ENCODE measurements around the gene ABCC4.
"Not testable (repeated sequence)": the region's sequence is repeated elsewhere in the genome, so short reads cannot be mapped to it uniquely, and the experiment has no call there.

The ABCC4 gene

DNA sequence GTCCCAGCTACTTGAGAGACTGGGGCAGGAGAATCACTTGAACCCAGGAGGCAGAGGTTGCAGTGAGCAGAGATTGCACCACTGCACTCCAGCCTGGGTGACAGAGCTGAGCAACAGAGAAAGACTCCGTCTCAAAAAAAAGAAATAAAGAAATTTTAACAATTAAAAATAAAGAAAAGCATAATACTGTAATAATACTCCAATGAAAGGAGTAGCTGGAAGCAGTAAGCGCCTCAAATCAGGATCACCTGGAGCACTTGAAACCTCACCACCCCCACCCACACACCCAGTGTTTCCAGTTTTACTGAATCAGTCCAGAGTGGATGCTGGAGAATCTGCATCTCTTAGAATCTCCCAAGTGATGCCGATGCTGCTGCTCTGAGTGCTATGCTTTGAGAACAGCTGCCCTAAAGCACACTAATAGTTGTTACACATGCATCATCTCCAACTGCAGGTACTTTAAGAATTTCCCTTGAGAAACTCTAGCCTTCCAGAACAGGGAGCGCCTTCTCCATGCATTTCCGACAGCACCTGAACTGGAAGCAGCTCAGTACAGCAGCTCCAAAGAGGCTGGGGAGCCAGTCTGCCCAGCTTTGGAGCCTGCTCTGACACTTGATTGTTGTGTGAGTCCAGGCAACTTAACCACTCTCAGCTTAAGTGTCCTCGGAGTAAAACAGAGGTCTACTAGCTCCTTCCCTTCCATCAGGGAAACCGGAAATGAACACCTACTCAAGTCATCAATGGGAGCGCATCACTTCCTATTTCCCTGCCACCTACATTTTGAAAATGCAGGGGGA lies 2.9 kb downstream of the ABCC4 start:
- DNase-seq (ENCODE audit: low read depth in 2 of 2) = no peak

DNA sequence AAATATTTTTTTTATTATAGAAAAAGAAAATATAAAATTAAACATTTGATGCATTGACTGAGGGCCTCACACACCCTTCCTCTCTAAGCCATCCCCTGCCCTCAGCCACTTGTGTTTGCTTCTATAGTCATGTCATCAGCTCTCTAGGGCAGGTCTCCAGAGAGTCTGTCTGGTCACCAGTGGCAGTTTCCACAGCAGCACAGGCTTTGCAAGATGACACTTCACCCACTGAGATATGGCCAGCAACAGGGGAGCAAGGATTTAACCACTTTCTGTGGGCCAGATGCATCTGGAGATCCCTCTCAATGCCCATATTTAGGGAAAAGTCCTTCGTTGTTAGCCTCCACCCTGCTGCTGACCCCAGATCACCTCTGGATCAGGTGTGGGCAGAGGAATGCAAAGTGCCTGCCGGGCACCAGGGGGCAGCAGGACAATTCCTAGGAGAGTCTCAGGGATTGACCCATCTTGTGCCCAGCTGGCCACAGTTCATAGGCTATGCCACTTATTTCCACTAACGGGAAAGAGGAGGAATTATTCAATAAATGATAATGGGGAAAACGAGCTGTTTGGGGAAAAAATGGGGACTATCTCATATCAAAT lies 4.8 kb downstream of the ABCC4 start:
- no peak for DNase-seq (ENCODE audit: low read depth in 2 of 2)

DNA sequence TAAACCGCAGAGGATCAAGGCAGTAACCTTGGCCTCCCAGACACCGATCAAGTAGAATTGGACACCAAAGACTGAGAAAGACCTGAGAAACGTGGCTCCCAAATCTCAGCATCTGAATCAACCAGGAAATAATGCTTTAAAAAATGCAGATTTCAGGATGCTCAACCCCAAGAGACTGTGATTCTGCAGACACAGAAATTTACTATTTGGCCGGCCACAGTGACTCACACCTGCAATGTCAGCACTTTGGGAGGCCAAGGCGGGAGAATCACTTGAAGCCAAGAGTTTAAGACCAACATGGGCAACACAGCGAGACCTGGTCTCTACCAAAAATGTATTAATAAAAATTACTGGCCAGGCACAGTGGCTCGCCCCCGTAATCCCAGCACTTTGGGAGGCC lies 6.2 kb downstream of the ABCC4 start:
- DNase-seq (ENCODE audit: low read depth in 2 of 2) = no peak

DNA sequence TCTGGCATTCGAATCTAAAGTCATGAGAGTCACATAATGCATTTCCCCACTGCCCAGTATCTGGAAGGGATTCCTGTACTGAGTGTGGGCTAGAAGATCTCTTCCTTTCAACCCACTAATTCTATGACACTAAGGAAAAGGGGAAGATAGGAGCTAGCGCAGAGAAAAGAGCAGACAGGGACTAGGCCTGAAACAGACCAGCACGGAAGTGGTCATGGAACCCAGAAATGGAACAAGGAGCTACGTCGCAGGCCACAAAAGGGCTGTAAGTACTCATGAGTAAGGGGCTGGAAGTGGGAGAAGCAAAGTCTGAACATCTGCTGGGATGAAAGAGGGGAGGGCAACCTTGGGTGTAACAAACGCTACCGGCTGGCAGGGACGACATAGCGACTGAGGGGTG lies 8.6 kb downstream of the ABCC4 start:
- no peak for DNase-seq (ENCODE audit: low read depth in 2 of 2)

DNA sequence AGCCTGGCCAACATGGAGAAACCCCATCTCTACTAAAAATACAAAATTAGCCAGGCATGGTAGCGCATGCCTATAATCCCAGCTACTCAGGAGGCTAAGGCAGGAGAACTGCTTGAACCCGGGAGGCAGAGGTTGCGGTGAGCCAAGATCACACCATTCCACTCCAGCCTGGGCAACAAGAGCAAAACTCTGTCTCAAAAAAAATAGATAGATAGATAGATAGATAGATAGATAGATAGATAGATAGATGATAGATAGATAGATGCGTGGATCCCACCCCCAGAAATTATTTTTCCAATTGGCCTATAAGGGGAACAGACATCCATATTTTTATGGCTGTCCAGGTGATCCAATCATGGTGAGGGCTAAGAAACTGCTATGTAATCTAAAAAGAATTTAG lies 11.3 kb downstream of the ABCC4 start:
- DNase-seq (ENCODE audit: low read depth in 2 of 2) = not testable (repeated sequence)

- DNase-seq (ENCODE audit: low read depth in 2 of 2) = no peak
Observed at GRCh38 chr13:95289020-95289444, 12.2 kb downstream of the ABCC4 start.

DNA sequence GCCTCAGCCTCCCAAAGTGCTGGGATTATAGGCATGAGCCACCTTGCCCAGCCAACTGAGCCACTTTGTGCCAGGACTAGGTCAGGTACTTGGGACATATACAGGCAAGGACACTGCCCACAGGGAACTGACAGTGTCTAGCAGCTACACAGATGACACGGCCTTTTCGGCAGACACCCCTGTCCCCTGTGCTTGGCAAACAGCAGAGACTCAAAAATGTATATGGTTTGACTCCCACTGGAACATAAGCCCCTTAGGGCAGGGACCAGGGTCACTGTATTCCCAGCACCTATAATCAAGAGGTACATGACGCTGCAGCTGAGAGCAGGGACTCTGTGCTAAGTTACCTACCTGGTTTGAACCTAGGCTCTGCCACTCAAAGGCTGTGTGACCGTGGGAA lies 16.8 kb downstream of the ABCC4 start:
- DNase-seq (ENCODE audit: low read depth in 2 of 2) = no peak

- no peak for DNase-seq (ENCODE audit: low read depth in 2 of 2)
Observed at GRCh38 chr13:95279016-95279415, 22.2 kb downstream of the ABCC4 start.

- DNase-seq (ENCODE audit: low read depth in 2 of 2) = no peak
Observed at GRCh38 chr13:95276037-95276505, 25.2 kb downstream of the ABCC4 start.

DNA sequence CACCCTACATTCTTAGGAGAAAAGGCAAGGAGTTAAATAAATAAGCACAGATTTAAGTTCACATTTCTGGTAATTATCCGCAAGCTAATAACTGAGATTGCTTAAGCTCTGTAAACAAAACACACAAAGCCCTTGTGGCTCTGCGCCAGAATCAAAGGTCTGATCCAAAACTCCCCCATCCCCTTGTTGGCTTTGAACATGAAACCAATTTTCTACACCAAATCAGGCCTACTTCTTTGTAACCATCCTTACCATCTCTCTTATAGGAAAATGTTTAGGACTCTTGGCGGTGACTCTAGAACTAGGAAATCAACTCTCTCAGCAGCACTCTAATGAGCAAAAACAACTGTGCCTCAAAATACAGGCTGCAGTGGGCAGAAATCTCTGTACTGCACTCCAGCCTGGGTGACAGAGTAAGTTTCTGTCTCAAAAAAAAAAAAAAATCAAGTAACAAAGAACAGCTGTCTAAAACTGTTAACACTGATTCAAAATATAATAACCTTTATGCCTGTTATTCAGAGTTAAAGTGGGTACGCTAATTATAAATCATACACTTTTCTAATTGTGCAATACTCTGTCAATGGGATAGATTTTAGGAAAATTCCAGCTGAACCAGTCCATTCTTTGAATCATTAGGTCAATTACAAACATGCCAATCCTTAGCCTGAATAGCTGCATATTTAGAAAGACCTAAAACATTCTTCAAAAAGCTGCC lies 25.8 kb downstream of the ABCC4 start:
- no peak for DNase-seq (ENCODE audit: low read depth in 2 of 2)

DNA sequence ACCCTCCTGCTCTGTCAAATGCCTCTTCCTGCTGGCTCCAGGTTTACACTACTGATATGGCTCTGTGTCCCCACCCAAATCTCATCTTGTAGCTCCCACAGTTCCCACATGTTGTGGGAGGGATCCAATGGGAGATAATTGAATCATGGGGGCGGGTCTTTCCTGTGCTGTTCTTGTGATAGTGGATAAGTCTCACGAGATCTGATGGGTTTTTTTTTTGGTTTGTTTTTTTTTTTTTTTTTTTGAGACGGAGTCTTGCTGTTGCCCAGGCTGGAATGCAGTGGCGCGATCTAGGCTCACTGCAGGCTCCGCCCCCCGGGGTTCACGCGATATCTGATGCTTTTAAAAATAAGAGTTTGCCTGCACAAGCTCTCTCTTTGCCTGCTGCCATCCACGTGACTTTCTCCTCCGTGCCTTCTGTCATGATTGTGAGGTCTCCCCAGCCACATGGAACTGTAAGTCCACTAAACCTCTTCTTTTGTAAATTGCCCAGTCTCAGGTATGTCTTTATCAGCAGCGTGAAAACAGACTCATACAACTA lies 27.6 kb downstream of the ABCC4 start:
- DNase-seq (ENCODE audit: low read depth in 2 of 2) = not testable (repeated sequence)

- DNase-seq (ENCODE audit: low read depth in 2 of 2) = not testable (repeated sequence)
Observed at GRCh38 chr13:95272076-95272475, 29.2 kb downstream of the ABCC4 start.

DNA sequence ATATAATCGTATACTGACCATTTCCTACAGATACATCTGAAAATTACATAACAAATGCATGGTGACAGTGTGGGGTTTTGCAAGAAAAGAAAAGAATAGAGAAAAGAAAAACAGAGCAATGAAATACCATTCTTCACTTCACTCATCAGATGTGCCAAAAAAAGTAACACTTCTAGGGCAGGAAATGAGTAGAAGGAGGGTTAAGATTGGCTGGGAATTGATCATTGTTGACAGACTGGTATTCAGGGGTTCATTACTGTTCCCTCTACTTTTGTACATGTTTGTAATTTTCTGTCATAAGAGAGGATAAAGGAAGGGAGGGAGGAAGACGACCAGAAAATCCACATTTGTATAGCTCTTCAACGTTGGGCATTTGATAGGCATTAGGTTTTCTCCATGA lies 31.5 kb downstream of the ABCC4 start:
- DNase-seq (ENCODE audit: low read depth in 2 of 2) = no peak

DNA sequence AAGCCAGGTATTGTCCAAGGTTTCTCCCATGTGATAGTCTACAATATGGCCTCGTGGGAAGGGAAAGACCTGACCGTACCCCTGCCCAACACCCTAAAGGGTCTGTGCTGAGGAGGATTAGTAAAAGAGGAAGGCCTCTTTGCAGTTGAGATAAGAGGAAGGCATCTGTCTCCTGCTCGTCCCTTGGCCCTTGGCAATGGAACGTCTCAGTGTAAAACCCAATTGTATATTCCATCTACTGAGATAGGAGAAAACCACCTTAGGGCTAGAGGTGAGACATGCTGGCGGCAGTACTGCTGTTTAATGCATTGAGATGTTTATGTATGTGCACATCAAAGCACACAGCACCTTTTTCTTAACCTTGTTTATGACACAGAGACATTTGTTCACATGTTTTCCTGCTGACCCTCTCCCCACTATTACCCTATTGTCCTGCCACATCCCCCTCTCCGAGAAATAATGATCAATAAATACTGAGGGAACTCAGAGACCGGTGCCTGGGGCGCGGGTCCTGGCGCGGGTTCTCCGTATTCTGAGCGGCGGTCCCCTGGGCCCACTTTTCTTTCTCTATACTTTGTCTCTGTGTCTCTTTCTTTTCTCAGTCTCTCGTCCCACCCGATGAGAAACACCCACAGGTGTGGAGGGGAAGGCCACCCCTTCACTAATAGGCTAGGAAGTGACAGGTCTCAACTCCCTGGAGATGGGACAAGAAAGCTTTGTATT lies 32.7 kb downstream of the ABCC4 start:
- DNase-seq (ENCODE audit: low read depth in 2 of 2) = not testable (repeated sequence)

DNA sequence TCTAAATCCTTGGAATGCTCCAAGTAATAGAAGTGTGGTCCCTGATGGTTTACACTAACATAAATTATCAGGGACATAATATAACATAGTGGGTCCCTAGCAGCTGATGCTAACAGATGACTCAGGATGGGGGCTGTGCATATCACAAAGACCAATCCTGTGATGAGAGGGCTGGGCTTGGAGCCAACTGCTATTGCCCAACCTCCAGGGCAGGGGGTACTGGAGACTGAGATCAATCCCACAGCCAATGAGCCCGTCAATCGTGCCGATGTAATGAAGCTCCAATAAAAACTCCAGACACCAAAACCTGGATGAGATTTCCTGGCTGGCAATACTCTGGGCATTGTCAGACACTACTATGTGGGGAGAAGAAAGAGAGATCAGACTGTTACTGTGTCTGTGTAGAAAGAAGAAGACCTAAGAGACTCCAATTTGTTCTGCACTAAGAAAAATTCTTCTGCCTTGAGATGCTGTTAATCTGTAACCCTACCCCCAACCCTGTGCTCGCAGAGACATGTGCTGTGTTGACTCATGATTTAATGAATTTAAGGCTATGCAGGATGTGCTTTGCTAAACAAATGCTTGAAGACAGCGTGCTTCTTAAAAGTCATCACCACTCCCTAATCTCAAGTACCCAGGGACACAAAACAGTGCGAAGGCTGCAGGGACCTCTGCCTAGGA lies 33.4 kb downstream of the ABCC4 start:
- no peak for DNase-seq (ENCODE audit: low read depth in 2 of 2)

GRCh38 chr13:95264225-95264624 lies 37.0 kb downstream of the ABCC4 start:
- no peak for DNase-seq (ENCODE audit: low read depth in 2 of 2)

DNA sequence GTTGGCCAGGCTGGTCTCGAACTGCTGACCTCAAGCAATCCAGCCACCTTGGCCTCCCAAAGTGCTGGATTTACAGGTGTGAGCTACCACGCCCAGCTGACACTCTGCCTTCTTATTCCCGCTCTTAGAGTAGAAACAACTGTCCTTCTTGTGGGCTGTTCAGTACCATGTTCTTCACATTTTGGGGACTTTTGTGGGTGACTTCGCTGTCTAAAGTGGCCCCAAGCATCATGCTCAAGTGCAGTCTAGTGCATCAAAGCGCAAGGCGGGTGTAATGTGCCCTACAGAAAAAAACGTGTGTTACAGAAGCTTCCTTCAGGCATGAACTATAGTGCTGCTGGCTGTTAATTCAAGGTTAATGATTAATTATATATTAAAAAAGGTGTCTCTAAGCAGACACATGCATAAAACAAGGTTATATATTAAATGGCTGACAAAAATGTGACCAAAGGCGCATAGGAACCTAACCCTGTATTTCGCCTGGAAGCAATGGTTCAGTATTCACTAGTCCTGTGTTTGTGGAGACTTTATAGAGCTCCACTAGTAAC lies 38.3 kb downstream of the ABCC4 start:
- DNase-seq (ENCODE audit: low read depth in 2 of 2) = no peak

- no peak for DNase-seq (ENCODE audit: low read depth in 2 of 2)
Observed at GRCh38 chr13:95261956-95262355, 39.3 kb downstream of the ABCC4 start.

- no peak for DNase-seq (ENCODE audit: low read depth in 2 of 2)
Observed at GRCh38 chr13:95260031-95260525, 41.2 kb downstream of the ABCC4 start.

- no peak for DNase-seq (ENCODE audit: low read depth in 2 of 2)
Observed at GRCh38 chr13:95258619-95259194, 42.5 kb downstream of the ABCC4 start.

All from stimulated activated CD8-positive, alpha-beta memory T cell treated with anti-CD3 and anti-CD28 coated beads, Interleukin-15, amount 100 ng/mL, for 4 hours (primary cell).